Suppressor macrophage treated with lipopolysaccharide for 4 hours (primary cell): ENCODE measurements around the gene DEUP1.
"Not testable (repeated sequence)": the region's sequence is repeated elsewhere in the genome, so short reads cannot be mapped to it uniquely, and the experiment has no call there.

Source experiments
- DNase-seq: peaks from one replicate; pipeline ENCODE4 v3.0.0-alpha.2; 2020

DEUP1 gene, protein sequence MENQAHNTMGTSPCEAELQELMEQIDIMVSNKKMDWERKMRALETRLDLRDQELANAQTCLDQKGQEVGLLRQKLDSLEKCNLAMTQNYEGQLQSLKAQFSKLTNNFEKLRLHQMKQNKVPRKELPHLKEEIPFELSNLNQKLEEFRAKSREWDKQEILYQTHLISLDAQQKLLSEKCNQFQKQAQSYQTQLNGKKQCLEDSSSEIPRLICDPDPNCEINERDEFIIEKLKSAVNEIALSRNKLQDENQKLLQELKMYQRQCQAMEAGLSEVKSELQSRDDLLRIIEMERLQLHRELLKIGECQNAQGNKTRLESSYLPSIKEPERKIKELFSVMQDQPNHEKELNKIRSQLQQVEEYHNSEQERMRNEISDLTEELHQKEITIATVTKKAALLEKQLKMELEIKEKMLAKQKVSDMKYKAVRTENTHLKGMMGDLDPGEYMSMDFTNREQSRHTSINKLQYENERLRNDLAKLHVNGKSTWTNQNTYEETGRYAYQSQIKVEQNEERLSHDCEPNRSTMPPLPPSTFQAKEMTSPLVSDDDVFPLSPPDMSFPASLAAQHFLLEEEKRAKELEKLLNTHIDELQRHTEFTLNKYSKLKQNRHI

DNA sequence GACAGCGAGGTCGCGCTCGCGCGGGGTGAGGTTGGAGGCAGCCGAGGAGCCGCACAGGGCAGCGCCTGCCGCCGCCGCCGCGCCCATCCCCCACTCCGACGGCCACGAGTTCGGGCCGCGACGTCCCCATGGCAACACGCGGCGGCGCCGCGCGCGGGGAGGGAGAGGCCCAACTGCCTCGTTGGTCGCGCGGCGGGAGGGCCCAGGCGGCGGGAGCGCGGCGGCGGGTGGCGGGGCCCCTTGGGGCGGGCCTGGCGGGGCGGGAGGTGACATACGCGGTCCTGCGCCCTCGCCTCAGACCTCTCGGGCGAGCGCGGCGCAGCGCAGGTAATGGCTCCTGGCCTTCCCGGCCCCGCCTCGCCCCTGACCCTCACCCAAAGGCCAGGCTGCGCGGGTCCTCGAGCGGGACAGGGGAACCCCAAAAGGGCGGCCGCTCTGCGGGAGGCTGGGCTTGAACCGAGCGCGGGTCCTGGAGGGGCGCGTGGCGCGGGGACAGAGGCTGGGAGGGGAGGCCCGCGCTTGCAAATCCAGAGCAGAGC lies at the start of gene DEUP1:
TSS of gene DEUP1 (plus strand) at position 297 of the 539 bp plus-strand sequence. CDS start 1,518 bp downstream, outside the sequence.
- DNase-seq = no peak

- DNase-seq = no peak
Observed at GRCh38 chr11:93285430-93285829, 45.1 kb upstream of the DEUP1 start.

DNA sequence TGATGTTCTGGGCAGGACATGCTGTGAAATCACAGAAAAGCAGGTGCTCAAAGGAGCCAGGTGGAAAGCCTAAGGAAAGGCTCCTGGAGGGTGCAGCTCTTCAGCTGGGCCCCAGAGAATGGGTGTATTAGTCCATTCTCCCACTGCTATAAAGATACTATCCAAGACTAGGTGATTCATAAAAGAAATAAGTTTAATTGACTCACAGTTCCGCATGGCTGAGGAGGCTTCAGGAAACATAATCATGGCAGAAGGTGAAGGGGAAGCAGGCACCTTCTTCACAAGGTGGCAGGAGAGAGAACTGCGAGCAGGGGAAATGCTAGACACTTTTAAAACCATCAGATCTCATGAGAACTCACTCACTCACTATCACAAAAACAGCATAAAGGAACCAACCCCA lies 43.1 kb upstream of the DEUP1 start:
- DNase-seq = no peak

- DNase-seq = no peak
Observed at GRCh38 chr11:93288079-93288478, 42.5 kb upstream of the DEUP1 start.

GRCh38 chr11:93288767-93289166 lies 41.8 kb upstream of the DEUP1 start:
- no peak for DNase-seq

GRCh38 chr11:93289782-93290463 lies 40.6 kb upstream of the DEUP1 start:
- no peak for DNase-seq

DNA sequence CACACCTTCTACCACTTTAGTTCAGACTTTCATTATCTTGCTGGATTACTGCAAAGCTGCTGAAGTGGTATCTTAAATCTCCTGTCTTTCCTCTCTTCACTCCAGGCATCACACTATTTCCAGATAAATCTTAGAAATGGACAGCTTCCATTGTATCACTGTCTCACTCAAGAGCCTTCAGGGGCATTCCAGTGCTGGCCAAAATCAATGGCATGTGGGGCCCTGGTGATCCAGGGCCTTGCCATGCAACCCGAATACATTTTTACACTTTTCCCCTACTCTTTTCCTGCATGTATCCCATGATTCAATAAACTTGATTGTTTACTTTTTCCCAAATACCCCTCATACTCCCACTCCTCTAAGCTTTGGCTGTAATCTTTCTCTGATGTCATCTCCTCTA lies 39.4 kb upstream of the DEUP1 start:
- no peak for DNase-seq

GRCh38 chr11:93291898-93292297 lies 38.6 kb upstream of the DEUP1 start:
- DNase-seq = no peak

- no peak for DNase-seq
Observed at GRCh38 chr11:93295921-93296575, 34.5 kb upstream of the DEUP1 start.

GRCh38 chr11:93303689-93304088 lies 26.9 kb upstream of the DEUP1 start:
- no peak for DNase-seq

GRCh38 chr11:93314399-93314798 lies 16.1 kb upstream of the DEUP1 start:
- DNase-seq = not testable (repeated sequence)

DNA sequence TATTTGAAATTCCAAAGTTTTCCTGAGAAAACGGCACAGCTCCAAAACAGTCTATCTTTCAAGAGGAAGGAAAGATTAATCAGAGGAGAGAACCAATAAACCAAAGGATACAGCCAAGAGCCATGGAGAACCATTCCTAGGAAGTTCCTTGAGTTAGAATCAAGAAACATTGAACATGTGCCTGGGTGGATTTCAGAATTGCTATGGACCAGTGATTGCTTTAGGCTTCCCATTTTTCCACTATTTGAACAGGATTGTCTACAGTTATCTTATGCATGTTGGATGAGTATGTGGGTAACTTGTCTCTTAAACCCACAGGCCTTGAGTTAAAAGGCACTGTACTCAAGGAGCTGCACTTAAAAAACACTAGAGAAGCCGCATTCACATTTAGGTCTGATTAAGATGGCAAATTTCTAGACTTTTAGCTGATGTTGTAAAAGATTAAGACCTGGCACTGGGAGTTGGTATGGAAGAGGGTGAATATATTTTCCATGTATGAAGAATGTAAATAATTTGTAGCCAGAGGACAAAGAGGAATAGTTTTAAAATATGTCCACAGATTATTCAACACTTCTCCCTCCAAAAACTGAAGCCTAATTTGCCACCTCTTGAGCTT lies 11.2 kb upstream of the DEUP1 start:
- DNase-seq = no peak

DNA sequence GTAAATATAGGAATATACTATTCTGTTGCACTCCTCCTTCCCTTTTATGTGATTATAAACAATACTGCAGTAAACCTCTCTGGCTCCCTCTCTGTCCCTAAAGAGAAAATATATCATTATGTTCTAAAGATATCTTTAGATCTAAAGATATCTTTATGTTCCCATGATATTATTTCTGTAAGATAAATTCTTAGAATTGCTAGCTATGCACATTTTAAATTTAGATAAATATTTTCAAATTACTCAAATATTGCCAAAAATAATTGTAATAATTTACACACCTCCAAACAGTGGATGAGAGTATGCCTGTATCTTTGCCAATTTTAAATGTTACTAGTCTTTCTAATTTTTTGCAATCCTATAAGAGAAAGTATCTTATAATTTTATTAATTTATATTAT lies 10.3 kb upstream of the DEUP1 start:
- DNase-seq = no peak

GRCh38 chr11:93322207-93322606 lies 8.3 kb upstream of the DEUP1 start:
- DNase-seq = no peak

- no peak for DNase-seq
Observed at GRCh38 chr11:93323747-93324146, 6.8 kb upstream of the DEUP1 start.

GRCh38 chr11:93324500-93324899 lies 6.0 kb upstream of the DEUP1 start:
- DNase-seq = no peak

GRCh38 chr11:93326681-93327080 lies 3.9 kb upstream of the DEUP1 start:
- DNase-seq = no peak

GRCh38 chr11:93329936-93330445 lies 551 bp upstream of the DEUP1 start:
- no peak for DNase-seq

GRCh38 chr11:93340223-93340622 lies 9.7 kb downstream of the DEUP1 start:
- peak; percentile 7 for DNase-seq

DNA sequence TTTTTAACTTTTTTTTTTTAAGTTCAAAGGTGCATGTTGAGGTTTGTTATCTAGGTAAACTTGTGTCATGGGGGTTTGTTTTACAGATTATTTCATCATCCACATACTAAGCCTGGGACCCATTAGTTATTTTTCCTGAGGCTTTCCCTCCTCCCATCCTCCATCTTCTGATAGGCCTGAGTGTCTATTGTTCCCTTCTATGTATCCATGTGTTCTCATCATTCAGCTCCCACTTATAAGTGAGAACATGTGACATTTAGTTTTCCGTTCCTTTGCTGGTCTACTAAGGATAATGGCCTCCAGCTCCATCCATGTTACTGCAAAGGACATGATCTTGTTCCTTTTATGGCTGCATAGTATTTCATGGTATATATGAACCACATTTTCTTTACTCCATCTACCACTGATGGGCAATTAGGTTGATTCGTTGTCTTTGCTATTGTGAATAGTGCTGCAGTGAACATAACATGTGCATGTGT lies 14.4 kb downstream of the DEUP1 start:
- DNase-seq = no peak

- no peak for DNase-seq
Observed at GRCh38 chr11:93348930-93349329, 18.4 kb downstream of the DEUP1 start.

- no peak for DNase-seq
Observed at GRCh38 chr11:93350835-93351234, 20.3 kb downstream of the DEUP1 start.
